ENCODE measurements around the gene STIM1.

- TF ChIP-seq CTCF (IDR thresholded peaks at IDR 0.05) (no peak), POLR2AphosphoS5 (IDR thresholded peaks at IDR 0.05; ENCODE audit: low read depth, low read length) (no peak), SIN3A (IDR thresholded peaks at IDR 0.05; ENCODE audit: borderline replicate concordance, insufficient read depth, low read depth, low read length) (no peak), TCF7L2 (IDR thresholded peaks at IDR 0.05; ENCODE audit: low read depth, low read length) (no peak)
- TF ChIP-seq, protein P1, sequence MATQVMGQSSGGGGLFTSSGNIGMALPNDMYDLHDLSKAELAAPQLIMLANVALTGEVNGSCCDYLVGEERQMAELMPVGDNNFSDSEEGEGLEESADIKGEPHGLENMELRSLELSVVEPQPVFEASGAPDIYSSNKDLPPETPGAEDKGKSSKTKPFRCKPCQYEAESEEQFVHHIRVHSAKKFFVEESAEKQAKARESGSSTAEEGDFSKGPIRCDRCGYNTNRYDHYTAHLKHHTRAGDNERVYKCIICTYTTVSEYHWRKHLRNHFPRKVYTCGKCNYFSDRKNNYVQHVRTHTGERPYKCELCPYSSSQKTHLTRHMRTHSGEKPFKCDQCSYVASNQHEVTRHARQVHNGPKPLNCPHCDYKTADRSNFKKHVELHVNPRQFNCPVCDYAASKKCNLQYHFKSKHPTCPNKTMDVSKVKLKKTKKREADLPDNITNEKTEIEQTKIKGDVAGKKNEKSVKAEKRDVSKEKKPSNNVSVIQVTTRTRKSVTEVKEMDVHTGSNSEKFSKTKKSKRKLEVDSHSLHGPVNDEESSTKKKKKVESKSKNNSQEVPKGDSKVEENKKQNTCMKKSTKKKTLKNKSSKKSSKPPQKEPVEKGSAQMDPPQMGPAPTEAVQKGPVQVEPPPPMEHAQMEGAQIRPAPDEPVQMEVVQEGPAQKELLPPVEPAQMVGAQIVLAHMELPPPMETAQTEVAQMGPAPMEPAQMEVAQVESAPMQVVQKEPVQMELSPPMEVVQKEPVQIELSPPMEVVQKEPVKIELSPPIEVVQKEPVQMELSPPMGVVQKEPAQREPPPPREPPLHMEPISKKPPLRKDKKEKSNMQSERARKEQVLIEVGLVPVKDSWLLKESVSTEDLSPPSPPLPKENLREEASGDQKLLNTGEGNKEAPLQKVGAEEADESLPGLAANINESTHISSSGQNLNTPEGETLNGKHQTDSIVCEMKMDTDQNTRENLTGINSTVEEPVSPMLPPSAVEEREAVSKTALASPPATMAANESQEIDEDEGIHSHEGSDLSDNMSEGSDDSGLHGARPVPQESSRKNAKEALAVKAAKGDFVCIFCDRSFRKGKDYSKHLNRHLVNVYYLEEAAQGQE (IDR thresholded peaks at IDR 0.05; ENCODE audit: insufficient read depth in 1 of 2, low read depth in 2 of 2, low read length in 1 of 2) = no peak
Measured at GRCh38 chr11:4030197-4030596, 174.7 kb downstream of the STIM1 start.

All from Panc1 (cell line).